GM23338 (cell line): Measurements from ENCODE around the gene TPO. TPM values are rescaled to one million over a fixed set of nuclear protein-coding genes. Genes with fewer than 3 reads are reported as not detected.

ENCODE experiments used
- ATAC-seq: fragments of 200-7000 bp; cut with Tn5 transposase; 3 replicates; pipeline ENCODE4 v1.9.1; 2020
- DNase-seq: peaks from one replicate; pipeline ENCODE4 v3.0.0-alpha.2; 2015; ENCODE audit warnings: low spot score
- H2AFZ ChIP-seq: fragments of 200-600 bp; sonication (generic); 2 replicates; pipeline ENCODE4 v1.8.0; 2016; ENCODE audit warnings: antibody characterized with exemption, mild to moderate bottlenecking, moderate library complexity
- H3F3A ChIP-seq: fragments of 200-600 bp; sonication (generic); replicated peaks from 2 replicates; pipeline ENCODE4 v1.8.0; 2017; ENCODE audit warnings: antibody characterized with exemption, mixed run types, low read depth
- H3K27ac ChIP-seq: fragments of 200-600 bp; sonication (generic); 2 replicates; pipeline ENCODE4 v1.6.1; 2016; ENCODE audit warnings: low read depth
- H3K27me3 ChIP-seq: fragments of 200-600 bp; sonication (generic); 2 replicates; pipeline ENCODE4 v1.8.0; 2016; ENCODE audit warnings: mild to moderate bottlenecking, mixed run types, moderate library complexity; ENCODE audit not compliant: insufficient read depth
- H3K36me3 ChIP-seq: fragments of 200-600 bp; sonication (generic); 2 replicates; pipeline ENCODE4 v1.8.0; 2016; ENCODE audit warnings: mild to moderate bottlenecking; ENCODE audit not compliant: insufficient read depth
- H3K4me1 ChIP-seq: fragments of 200-600 bp; sonication (generic); 2 replicates; pipeline ENCODE4 v1.8.0; 2016; ENCODE audit warnings: mild to moderate bottlenecking, moderate library complexity; ENCODE audit not compliant: insufficient read depth
- H3K4me2 ChIP-seq: fragments of 200-600 bp; sonication (generic); 2 replicates; pipeline ENCODE4 v1.7.1; 2017; ENCODE audit warnings: mixed run types
- H3K4me3 ChIP-seq: fragments of 200-600 bp; sonication (generic); 2 replicates; pipeline ENCODE4 v1.6.1; 2016; ENCODE audit warnings: mixed run types
- H3K79me2 ChIP-seq: fragments of 200-600 bp; sonication (generic); replicated peaks from 2 replicates; pipeline ENCODE4 v1.8.0; 2017; ENCODE audit warnings: mild to moderate bottlenecking; ENCODE audit not compliant: insufficient read depth
- H3K9me2 ChIP-seq: fragments of 200-600 bp; sonication (generic); 2 replicates; pipeline ENCODE4 v1.8.0; 2017; ENCODE audit not compliant: insufficient read depth
- H4K20me1 ChIP-seq: fragments of 200-600 bp; sonication (generic); replicated peaks from 2 replicates; pipeline ENCODE4 v1.8.0; 2017; ENCODE audit warnings: mild to moderate bottlenecking; ENCODE audit not compliant: insufficient read depth
- H3K27ac Mint-ChIP-seq: 2 replicates; pipeline ENCODE4 v1.8.0; 2020; ENCODE audit warnings: inconsistent platforms, mild to moderate bottlenecking, moderate library complexity, mixed read lengths
- H3K27me3 Mint-ChIP-seq: 3 replicates; pipeline ENCODE4 v1.8.0; 2022; ENCODE audit warnings: low read depth, mild to moderate bottlenecking, moderate library complexity, mixed read lengths, inconsistent platforms; ENCODE audit not compliant: insufficient read depth, poor library complexity
- H3K36me3 Mint-ChIP-seq: 3 replicates; pipeline ENCODE4 v1.8.0; 2021; ENCODE audit warnings: low read depth, mild to moderate bottlenecking, inconsistent platforms, moderate library complexity, mixed read lengths
- H3K4me1 Mint-ChIP-seq: 3 replicates; pipeline ENCODE4 v1.8.0; 2020; ENCODE audit warnings: mild to moderate bottlenecking, inconsistent platforms, mixed read lengths
- H3K4me3 Mint-ChIP-seq: 3 replicates; pipeline ENCODE4 v1.8.0; 2021; ENCODE audit warnings: moderate library complexity, mild to moderate bottlenecking, inconsistent platforms, mixed read lengths
- H3K9me3 Mint-ChIP-seq: 3 replicates; pipeline ENCODE4 v1.8.0; 2020; ENCODE audit warnings: moderate library complexity, mild to moderate bottlenecking, inconsistent platforms, mixed read lengths
- CREB1 ChIP-seq: fragments of 250-450 bp; sonication (Bioruptor Pico); IDR thresholded peaks from 2 replicates; pipeline ENCODE4 v1.5.0; 2020; ENCODE audit warnings: low read depth, mild to moderate bottlenecking, moderate library complexity
- EZH2phosphoT487 ChIP-seq: fragments of 200-600 bp; sonication (generic); IDR thresholded peaks from one replicate; pipeline ENCODE4 v1.8.1; 2018; ENCODE audit warnings: antibody characterized with exemption; ENCODE audit not compliant: unreplicated experiment
- JUNB ChIP-seq: IDR thresholded peaks from one replicate; pipeline ENCODE4 v1.6.1; 2016; ENCODE audit warnings: antibody characterized with exemption; ENCODE audit not compliant: unreplicated experiment
- NANOG ChIP-seq: IDR thresholded peaks from 2 replicates; pipeline ENCODE4 v1.6.1; 2016; ENCODE audit warnings: antibody characterized with exemption, borderline replicate concordance
- POLR2AphosphoS5 ChIP-seq: IDR thresholded peaks from 2 replicates; pipeline ENCODE4 v1.6.1; 2016; ENCODE audit warnings: antibody characterized with exemption, low read depth
- STAT1 ChIP-seq: IDR thresholded peaks from one replicate; pipeline ENCODE4 v1.6.1; 2016; ENCODE audit warnings: antibody characterized with exemption; ENCODE audit not compliant: unreplicated experiment
- ZNF331 ChIP-seq: fragments of 250-450 bp; sonication (Bioruptor Pico); IDR thresholded peaks from 2 replicates; pipeline ENCODE4 v1.5.0; 2020; ENCODE audit warnings: low read depth, mild to moderate bottlenecking, moderate library complexity
- polyA plus RNA-seq: library from polyadenylated mRNA; unstranded; fragments of >200 nt; fragmentation: Nextera tagmentation; extraction: Ambion mirVana; gene quantifications from 2 replicates; pipeline ENCODE4 v1.2.1, GENCODE V29; 2016
- total RNA-seq: library from RNA; depleted of rRNA; stranded (reverse); fragments of >200 nt; shearing (Covaris generic); gene quantifications from 2 replicates; pipeline ENCODE4 v1.2.3, GENCODE V29; 2014
- TF ChIP-seq, protein P1 (sequence below): fragments of 250-450 bp; sonication (Bioruptor Pico); IDR thresholded peaks from 2 replicates; pipeline ENCODE4 v1.5.0; 2020; ENCODE audit warnings: mild to moderate bottlenecking, moderate library complexity
- TF ChIP-seq, protein P2 (sequence below): IDR thresholded peaks from 2 replicates; pipeline ENCODE4 v1.6.1; 2016; ENCODE audit warnings: antibody characterized with exemption

TPO gene
- total and polyA plus RNA-seq, 2 experiments from 2014 or later = 0.74 TPM; not detected in 1

DNA sequence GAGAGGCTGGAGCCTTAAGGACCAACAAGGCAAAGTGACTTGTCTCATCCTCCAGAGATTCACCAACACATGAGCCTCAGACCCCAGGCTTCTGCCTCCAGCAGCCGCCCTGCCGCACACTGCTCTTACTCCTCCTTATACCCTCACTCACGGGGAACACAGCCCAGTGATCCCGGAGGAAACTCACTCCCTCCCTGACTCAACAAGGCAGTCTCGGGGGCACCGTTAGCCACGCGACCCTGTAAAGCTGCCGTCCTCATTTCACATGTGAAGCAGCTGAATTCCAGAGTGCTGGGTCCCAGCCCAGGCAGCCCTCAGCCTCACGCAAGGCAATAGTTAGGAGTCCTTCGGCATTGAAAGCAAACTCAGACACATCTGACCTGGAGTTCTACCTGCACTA is 129.7 kb downstream of the TPO start (continued):
- TF ChIP-seq, protein P1, sequence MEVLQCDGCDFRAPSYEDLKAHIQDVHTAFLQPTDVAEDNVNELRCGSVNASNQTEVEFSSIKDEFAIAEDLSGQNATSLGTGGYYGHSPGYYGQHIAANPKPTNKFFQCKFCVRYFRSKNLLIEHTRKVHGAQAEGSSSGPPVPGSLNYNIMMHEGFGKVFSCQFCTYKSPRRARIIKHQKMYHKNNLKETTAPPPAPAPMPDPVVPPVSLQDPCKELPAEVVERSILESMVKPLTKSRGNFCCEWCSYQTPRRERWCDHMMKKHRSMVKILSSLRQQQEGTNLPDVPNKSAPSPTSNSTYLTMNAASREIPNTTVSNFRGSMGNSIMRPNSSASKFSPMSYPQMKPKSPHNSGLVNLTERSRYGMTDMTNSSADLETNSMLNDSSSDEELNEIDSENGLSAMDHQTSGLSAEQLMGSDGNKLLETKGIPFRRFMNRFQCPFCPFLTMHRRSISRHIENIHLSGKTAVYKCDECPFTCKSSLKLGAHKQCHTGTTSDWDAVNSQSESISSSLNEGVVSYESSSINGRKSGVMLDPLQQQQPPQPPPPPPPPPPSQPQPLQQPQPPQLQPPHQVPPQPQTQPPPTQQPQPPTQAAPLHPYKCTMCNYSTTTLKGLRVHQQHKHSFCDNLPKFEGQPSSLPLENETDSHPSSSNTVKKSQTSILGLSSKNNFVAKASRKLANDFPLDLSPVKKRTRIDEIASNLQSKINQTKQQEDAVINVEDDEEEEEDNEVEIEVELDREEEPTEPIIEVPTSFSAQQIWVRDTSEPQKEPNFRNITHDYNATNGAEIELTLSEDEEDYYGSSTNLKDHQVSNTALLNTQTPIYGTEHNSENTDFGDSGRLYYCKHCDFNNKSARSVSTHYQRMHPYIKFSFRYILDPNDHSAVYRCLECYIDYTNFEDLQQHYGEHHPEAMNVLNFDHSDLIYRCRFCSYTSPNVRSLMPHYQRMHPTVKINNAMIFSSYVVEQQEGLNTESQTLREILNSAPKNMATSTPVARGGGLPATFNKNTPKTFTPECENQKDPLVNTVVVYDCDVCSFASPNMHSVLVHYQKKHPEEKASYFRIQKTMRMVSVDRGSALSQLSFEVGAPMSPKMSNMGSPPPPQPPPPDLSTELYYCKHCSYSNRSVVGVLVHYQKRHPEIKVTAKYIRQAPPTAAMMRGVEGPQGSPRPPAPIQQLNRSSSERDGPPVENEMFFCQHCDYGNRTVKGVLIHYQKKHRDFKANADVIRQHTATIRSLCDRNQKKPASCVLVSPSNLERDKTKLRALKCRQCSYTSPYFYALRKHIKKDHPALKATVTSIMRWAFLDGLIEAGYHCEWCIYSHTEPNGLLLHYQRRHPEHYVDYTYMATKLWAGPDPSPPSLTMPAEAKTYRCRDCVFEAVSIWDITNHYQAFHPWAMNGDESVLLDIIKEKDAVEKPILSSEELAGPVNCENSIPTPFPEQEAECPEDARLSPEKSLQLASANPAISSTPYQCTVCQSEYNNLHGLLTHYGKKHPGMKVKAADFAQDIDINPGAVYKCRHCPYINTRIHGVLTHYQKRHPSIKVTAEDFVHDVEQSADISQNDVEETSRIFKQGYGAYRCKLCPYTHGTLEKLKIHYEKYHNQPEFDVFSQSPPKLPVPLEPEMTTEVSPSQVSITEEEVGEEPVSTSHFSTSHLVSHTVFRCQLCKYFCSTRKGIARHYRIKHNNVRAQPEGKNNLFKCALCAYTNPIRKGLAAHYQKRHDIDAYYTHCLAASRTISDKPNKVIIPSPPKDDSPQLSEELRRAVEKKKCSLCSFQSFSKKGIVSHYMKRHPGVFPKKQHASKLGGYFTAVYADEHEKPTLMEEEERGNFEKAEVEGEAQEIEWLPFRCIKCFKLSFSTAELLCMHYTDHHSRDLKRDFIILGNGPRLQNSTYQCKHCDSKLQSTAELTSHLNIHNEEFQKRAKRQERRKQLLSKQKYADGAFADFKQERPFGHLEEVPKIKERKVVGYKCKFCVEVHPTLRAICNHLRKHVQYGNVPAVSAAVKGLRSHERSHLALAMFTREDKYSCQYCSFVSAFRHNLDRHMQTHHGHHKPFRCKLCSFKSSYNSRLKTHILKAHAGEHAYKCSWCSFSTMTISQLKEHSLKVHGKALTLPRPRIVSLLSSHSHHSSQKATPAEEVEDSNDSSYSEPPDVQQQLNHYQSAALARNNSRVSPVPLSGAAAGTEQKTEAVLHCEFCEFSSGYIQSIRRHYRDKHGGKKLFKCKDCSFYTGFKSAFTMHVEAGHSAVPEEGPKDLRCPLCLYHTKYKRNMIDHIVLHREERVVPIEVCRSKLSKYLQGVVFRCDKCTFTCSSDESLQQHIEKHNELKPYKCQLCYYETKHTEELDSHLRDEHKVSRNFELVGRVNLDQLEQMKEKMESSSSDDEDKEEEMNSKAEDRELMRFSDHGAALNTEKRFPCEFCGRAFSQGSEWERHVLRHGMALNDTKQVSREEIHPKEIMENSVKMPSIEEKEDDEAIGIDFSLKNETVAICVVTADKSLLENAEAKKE = no peak
- TF ChIP-seq, protein P2, sequence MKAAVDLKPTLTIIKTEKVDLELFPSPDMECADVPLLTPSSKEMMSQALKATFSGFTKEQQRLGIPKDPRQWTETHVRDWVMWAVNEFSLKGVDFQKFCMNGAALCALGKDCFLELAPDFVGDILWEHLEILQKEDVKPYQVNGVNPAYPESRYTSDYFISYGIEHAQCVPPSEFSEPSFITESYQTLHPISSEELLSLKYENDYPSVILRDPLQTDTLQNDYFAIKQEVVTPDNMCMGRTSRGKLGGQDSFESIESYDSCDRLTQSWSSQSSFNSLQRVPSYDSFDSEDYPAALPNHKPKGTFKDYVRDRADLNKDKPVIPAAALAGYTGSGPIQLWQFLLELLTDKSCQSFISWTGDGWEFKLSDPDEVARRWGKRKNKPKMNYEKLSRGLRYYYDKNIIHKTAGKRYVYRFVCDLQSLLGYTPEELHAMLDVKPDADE = no peak
- TF ChIP-seq NANOG (no peak), EZH2phosphoT487 (no peak), STAT1 (no peak)

DNA sequence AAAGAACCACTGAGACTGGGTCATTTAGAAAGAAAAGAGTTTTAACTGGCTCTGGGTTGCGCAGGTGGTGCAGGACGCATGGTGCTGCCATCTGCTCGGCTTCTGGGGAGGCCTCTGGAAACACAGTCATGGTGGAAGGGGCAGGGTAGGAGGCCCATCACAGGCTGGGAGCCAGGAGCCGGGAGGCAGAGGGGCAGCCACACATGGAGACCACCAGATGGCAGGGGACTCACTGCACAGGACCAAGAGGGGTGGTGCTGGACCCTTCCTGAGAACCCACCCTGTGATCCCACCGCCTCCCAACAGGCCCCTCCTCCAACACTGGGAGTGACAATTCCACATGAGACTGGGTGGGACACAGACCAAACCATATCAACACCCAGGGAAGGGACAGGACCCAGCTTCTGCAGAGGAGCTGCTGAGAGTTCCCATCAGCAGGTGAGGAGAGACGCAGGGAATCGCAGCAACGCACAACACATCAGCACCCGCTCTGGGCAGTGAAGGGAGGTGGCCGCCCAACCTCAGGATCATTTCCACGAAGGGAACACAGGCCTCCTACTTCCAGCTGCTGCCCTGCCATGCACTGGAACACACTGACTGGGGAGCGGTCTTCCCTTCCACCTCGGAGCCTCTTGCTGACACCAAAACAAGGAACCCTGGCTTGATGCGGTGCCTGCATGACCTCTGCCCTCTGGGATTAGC is 130.7 kb downstream of the TPO start:
- H3K36me3 ChIP-seq = no peaks in the 10 kb centered on the region
- peaks cover 3% of the 10 kb centered on the region; the same call in 1 of the 3 replicates for H3K4me1 Mint-ChIP-seq
- H3K27me3 ChIP-seq = no peaks in the 10 kb centered on the region
- H3K9me2 ChIP-seq = no peaks in the 10 kb centered on the region
- H3K79me2 ChIP-seq = no peaks in the 10 kb centered on the region
- H4K20me1 ChIP-seq = no peaks in the 10 kb centered on the region
- DNase-seq = no peak
- no peaks in the 10 kb centered on the region for H3K36me3 Mint-ChIP-seq
- no peak overlapping the region for H3K4me2 ChIP-seq
- H3K4me3 ChIP-seq = no peak overlapping the region
- no peak for ATAC-seq
- H3K27me3 Mint-ChIP-seq = peaks cover 8% of the 10 kb centered on the region
- no peaks in the 10 kb centered on the region for H3K4me1 ChIP-seq
- H3K27ac Mint-ChIP-seq = no peak overlapping the region
- no peak overlapping the region for H2AFZ ChIP-seq
- no peaks in the 10 kb centered on the region; the same call in 2 of the 3 replicates for H3K9me3 Mint-ChIP-seq
- H3F3A ChIP-seq = no peaks in the 10 kb centered on the region
- H3K27ac ChIP-seq = no peak overlapping the region
- no peak overlapping the region for H3K4me3 Mint-ChIP-seq
- no peak for TF ChIP-seq ZNF331 (CRISPR knock-in tag)
- TF ChIP-seq, protein P2 = no peak
- TF ChIP-seq POLR2AphosphoS5 = no peak
- no peak for TF ChIP-seq CREB1 (CRISPR knock-in tag)
- TF ChIP-seq JUNB = no peak
- no peak for TF ChIP-seq STAT1
